Measurements from ENCODE around the gene PRKAG1.

PRKAG1 gene

DNA sequence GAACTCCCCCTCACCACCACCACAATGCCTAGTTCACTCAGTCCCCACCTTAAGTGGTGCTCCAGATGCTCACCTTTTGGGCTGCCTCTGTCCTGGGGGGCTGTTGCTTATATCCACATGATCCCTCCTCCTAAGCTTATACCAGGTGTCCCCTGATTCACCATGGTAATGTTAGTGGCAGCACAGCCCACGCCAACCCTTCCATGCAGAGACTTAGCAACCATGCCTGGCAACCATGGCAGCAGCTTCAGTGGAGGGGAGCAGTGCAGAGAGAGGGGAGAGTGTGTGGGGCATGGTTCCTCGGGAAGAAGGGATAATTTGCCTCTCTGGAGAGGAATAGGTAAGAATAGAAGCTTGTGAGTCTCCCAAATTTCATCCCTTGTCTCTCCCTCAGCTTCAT, 18.2 kb downstream of the PRKAG1 start:
- DNase-seq: no peak

DNA sequence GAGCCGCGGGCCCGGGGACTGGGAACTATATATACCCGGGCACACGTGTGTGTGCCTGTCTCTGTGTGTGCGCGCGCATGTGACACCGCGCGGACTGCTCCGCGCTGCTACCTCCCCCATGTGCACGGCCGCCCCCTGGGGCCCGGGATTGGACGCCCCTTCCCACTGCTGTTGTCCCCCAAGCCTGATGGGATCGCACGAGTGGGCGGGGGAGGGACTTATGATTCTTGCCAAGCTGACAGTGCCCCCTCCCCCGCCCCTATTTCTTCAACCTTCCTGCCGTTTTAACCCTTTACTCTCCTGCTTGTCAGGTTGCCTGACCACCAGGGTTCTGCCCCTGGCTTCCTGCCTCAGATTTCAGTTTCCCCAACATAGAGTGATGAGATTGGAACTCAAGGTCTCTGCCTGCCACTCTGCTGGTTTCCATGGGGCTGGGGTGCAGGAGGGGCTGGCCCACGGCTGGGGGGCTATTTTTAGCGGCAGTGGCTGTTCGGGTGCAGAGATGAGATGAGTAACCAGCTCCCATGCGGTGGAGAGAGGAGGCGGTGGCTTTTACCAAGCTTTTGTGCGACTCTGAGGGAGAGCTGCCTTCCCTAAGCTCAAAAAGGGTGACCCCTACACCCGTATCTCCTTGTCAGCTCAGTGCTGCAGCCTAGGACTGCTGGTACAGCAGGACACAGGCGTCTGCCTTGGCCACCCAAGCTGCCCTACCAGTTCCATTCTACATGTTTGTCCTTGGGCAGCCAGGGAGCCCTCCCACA, 19.0 kb downstream of the PRKAG1 start, which contains the start of gene DDN:
Gene DDN, minus strand, starts transcription at position 5 of the 761 bp plus-strand sequence. CDS start 88 bp downstream, outside the sequence.
- DNase-seq: peak; percentile 50

- DNase-seq: no peak
Observed at GRCh38 chr12:48998497-48999353, 19.9 kb downstream of the PRKAG1 start.

DNA sequence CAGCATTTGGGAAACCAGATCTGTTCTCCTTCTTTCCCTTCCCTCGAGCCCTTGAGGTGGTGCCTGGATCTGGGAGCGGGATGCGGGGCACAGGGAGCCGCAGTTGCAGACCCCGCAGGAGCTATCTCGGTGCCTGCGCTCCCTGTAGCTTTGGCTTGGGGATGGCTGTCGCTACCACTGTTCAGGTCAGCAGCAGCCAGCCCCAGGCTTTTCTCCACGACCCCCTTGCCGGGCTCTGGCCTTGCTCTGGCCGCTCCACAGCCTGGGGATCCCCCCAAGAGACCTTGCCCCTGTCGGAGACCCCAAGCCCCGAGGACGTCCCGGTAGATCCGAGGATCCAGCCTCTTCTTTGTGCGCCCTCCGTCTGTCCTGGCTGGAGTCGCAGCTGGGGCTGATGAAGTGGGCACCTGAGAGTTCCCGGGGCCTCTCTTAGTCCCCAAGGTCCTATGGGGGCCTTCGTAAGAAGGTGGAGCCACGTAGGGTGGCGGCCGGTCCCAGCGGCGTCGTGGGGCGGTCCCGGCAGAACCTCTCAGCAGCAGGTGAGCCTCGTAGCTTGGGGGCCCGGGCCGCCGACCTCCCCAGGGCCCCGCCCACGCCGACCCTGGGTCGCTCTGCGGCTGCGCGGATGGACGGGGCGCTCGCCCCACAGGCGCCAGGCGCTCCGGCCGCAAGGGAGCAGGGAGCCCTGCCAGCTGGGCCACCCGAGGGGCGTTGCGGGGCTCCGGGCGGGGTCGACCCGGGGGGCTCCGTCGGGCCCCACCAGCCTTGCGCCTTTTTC, 20.7 kb downstream of the PRKAG1 start:
- DNase-seq: no peak

DNA sequence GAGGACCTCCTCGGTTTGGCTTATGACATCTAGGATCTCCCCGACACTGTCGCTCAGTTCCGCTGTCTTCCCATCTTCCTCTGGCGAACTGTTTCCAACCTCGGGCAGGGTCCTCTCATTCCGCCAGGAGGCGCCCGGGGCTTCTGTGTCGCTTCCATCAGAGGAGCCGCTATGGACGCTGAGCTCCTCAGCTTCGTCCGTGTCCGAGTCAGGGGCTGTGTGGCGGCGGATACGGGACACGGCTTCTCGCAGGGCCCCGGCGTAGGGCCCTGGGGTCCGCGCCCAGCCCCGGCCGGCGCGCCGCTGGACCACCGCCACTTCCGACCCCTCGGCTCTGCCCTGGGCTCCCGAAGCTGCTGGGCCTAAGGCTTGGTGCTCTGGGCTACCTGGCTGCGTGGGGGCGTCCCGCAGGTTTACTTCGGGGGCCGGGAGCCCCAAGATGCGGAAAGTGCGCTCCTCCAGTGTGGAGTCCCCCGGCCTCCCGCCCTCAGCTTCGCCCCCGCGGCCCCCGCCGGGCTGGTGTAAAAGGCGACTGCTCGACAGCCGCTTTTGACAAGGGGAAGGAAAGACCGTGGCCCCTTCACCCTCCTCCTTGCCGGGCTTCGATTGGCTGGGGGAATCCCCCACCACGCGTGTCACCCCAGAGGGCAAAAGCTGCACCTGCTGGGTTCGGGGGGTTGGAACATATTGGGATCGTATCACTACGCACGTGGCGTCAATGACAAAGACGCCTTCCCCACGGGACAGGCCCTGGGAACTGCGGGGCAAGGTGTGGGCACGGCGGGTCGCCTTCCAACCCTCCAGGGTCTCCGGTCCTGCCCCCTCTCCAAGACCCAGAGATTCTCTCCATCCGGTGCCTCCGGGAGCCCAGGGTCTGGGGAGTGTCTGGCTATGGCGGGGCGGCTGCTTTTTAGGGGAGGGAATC, 21.5 kb downstream of the PRKAG1 start:
- peak; percentile 60 for DNase-seq

GRCh38 chr12:48995086-48995879, 23.3 kb downstream of the PRKAG1 start:
- peak; percentile 54 for DNase-seq

GRCh38 chr12:48994224-48995085, 24.1 kb downstream of the PRKAG1 start:
- no peak for DNase-seq

DNA sequence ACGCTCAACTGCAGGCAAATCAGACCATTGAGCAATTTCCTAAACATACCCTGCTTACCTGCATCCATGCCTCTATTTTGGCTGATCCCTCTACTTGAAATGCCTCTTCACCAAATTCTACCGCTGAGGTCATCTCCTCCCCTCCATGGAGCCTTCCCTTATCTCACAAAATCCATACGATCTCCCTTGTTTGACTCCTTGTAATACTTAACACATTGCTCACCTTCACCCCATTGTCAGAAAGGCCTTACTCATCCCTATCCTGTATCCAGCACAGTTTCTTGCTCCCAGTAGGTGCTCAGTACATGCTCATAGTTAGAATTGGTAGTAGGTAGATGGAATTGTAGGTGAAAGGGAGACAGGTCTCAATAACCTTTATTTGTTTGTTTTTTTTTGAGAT, 24.8 kb downstream of the PRKAG1 start:
- no peak for DNase-seq

- no peak for DNase-seq
Observed at GRCh38 chr12:48991247-48992050, 27.1 kb downstream of the PRKAG1 start.

DNA sequence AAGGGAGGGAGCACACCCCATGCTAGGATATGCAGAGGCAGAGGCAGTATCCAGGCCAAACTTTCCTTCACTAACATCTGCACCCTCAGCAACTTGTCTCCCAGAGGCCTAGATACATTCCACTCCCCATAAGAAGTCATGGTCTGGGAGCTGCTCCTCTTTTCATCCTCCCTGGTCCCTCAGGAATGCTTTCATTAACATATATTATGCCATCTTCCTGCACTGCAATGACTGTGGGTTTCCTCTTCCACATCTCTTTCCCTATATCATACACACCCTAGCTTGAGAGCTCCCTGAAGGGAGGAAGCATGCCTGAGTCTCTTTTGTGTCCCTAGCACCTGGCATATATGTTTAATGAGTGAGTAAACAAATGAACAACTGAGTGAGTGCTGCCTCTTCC, 28.0 kb downstream of the PRKAG1 start:
- DNase-seq: no peak

- peak; percentile 72 for DNase-seq
Observed at GRCh38 chr12:48988030-48988649, 30.4 kb downstream of the PRKAG1 start.

GRCh38 chr12:48986720-48987291, 31.8 kb downstream of the PRKAG1 start:
- DNase-seq: no peak

DNA sequence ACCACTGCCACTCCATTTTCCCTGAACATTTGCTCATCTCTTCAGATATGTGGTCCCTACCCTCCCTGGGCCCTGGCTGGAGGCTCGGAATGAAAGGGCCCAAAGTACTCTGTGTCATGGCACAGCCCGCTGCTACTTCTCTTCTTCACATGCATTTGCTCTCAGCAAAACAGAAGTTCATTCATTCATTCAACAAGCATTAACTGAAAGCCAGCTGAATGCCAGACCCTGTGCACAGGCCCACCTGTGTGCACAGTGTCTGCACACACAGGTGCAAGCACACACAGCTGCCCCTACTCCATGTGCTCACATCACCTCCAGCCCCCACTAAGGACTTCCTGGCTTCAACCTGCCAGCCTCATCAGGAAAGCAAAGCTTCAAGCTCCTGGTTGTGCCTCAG, 32.7 kb downstream of the PRKAG1 start:
- DNase-seq: no peak

GRCh38 chr12:48985475-48985897, 33.1 kb downstream of the PRKAG1 start:
- DNase-seq: no peak

- DNase-seq: no peak
Observed at GRCh38 chr12:48982397-48983080, 36.0 kb downstream of the PRKAG1 start.

GRCh38 chr12:48981757-48982157, 36.8 kb downstream of the PRKAG1 start:
- DNase-seq: no peak

DNA sequence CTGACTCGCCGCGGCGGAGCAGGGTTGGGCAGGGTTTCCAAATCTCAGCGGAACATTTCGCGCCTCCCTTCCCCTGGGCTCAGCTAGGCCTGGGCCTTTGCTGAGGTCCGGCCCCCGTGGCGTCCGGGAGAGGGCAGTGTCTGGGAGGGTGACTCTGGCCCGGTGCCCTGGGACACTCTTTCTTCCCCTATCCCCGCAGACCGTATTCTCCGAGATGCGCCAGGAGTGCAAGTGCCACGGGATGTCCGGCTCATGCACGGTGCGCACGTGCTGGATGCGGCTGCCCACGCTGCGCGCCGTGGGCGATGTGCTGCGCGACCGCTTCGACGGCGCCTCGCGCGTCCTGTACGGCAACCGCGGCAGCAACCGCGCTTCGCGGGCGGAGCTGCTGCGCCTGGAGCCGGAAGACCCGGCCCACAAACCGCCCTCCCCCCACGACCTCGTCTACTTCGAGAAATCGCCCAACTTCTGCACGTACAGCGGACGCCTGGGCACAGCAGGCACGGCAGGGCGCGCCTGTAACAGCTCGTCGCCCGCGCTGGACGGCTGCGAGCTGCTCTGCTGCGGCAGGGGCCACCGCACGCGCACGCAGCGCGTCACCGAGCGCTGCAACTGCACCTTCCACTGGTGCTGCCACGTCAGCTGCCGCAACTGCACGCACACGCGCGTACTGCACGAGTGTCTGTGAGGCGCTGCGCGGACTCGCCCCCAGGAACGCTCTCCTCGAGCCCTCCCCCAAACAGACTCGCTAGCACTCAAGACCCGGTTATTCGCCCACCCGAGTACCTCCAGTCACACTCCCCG, 37.4 kb downstream of the PRKAG1 start:
- DNase-seq: peak; percentile 41
